GM18508 (cell line): ENCODE results near the gene RAI1.

Experiments
- ATAC-seq: cut with Tn5 transposase; IDR thresholded peaks from one replicate; pipeline ENCODE4 v1.9.1; 2021; ENCODE audit warnings: moderate number of reproducible peaks; ENCODE audit not compliant: insufficient read depth, unreplicated experiment

RAI1 gene

DNA sequence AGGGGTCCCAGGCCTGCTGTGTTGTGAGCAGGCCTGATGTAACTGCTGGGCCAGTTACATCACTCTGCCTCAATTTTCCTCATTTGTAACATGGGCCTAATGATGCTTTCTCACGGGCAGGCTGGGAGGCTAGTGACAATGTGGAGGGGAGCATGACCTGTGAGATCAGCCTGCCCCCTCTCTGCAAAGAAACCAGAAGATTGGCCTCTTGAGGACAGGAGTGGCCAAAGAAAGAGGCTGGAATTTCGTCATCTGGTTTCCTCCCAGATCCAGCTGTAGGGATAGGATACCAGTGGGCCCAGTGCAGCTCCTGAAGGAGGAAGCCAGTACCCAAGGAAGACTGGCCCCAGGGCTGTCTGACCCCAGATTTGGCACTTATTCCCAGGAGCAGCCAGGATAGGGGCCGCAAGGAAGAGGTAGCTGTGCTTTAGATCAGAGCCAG, 156.1 kb downstream of the RAI1 start:
- no peak for ATAC-seq

DNA sequence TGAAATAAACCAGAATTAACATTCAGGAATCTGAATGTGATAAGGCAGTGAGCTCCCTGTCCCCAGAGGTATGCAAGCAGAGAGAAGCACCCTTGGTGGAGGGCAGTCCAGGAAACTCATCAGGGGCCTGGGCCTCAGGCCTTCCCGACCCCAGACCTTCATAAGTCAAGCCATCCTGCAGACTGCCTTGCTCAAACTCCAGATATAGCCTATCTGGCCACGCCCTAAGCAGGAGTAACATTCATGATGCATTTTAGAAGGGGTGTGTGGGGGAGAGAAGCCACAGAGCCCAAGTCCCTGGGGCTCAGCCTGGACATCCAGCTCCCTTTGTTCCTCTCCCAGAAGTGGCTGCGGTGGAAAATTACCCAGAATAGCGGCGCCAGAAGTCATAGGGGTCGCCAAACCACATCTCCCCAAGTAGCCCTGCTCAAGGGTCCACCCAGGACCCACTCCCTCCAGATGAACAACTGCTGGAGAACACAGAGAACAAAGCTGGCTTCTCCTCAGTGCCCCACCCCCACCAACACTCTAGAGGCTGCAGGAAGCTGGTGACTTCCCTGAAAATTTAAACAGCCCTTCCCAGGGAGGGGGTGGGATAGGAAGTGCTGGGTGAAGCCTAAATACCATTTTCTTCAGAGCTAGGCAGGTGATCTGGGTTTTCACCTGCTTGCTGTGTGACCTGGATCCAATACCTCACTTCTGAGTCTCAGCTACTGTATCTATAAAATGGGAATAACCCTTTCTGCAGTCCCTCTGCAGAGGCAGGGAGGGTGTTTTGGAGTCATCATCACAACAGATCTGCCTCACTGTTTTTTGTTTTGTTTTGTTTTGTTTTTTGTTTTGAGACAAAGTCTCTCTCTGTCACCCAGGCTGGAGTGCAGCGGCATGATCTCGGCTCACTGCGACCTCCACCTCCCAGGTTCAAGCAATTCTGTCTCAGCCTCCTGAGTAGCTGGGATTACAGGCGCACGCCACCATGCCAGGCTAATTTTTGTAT, 157.0 kb downstream of the RAI1 start:
- no peak for ATAC-seq

DNA sequence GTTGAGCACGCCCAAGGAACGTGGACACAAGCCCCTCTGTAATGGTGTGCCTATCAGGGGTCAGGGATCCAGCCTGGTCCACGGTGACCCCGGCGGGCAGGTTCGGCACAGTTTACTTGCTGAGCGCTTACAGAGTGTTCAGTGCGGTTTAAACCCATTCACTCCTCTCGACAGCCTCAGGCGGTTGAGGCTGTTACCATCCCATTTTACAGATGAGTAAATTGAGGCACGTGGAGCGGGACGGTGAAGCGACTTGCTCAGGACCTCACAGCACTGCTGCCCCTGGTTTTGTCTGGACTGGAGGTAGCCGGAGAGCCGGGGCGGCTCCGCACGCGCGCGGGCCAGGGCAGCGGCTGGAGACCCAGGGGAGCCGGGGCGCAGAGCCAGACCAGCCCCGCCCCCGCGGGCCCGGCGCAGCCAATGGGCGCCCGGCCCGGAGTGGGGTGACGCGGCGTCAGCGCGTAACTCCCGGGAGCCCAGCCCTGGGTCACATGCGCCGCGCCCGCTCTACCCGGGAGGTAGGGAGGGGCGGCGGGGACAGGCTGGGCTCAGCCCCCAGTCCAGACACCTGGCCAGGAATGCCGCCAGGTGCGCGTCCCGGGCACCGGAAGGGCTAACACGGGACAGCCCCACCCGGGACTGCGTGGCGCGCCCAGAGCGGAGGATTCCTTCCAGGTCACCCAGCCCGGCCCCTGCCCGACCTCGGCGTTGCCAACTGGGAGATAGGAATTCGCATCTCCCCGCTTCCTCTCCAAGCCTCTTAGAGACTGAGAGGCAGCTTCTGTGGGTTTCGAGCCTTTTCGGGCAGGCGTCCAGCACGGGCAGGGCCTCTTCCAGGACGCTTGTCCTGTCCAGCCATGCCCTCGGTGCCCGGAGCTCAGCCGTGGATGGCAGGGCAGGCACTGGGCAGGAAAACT, 158.8 kb downstream of the RAI1 start:
- ATAC-seq, result no peak

DNA sequence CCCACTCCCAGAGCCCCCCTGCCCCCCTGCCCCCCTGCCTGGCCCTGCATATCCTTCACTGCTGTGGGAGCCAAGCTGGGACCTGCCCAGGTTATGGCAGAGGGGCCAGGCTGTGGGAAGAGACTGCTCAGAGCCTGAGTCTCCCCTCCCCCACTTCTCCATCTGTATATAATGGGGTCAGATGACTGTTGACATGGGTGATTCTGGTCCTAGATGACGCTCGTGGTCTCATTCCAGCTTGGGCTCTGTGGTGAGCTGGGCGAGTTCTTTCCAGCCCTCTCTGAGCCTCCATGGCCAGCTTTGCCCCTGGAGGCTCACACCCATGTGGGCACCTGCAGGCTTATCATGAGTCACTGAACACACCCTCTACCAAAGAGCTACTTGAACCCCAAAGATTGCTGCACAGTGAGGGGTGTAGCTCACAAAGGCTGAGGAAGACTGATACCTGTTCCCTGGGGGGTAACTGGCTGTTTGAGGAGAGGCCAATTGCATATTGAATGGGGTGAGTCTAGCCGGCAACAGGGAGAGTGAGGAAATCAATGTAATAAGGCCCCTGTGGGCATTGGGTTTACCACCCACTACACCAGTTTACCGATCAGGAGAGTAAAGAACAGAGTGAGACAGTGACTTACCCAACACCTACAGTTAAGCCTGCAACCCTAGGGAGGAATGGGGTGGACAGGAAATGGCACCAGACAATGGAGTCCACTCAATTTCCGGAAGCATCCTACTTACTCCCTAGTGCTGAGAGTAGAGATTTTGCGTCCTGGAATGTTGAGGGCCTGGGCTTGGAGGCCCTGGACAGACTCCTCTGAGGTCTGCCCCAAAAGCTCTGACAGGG, 159.7 kb downstream of the RAI1 start:
- no peak for ATAC-seq

DNA sequence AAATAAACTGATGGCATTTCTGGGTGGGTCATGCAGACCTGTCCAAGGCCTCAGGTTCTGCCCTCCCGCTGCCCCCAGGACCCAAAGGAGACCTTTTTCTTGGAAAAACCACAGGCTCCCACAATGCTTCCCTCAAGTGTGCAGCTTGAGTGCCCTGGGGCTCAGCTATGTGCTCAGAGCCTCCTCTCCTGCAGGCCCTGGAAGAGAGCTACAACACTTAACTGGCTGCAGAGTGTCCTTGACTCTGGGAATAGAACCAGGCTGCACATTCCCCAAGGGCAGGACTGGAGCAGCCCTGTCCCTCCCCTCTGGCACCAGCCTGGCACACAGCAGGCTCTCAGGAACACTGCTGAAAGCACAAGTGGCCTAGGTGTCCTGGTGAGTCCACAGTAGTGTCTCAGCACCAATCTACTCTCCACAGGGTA, 160.4 kb downstream of the RAI1 start:
- ATAC-seq, result no peak

DNA sequence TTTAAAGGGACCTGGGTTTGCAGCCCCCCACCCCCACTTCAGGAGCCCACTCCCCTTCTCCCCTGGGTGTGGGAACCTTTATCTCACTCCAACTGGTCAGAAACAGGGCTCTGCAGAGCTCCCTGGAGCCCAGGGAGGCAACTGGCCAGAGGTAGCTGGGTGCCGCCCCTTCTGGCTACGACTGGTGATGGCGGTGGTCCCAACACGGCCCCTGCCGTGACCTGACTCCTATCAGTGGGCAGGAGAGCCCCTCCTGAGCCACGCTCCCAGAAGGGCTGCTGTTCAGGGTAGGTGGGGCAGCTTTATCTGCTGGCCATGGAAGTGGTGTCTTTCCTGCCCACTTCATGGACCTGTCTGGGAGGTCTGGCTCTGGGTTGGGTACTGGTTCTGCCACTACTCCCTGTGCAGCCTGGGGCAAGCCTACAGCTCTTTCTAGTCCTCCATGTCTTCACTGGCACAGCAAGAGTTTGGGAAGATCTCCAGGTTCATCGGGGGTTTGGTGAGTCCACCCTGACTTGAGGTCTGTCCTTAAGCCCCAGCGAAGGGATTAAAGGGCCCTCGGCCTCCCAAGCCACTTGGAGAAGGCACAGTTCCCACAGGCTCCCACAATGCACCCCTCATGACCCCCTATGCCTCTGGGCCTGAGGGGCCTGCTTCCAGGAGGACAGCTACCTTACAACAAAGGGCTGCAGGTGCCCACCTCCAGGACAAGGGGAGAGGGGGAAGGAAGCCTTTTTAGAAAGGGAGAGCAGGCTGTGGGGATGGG, 161.0 kb downstream of the RAI1 start:
- ATAC-seq, result no peak

DNA sequence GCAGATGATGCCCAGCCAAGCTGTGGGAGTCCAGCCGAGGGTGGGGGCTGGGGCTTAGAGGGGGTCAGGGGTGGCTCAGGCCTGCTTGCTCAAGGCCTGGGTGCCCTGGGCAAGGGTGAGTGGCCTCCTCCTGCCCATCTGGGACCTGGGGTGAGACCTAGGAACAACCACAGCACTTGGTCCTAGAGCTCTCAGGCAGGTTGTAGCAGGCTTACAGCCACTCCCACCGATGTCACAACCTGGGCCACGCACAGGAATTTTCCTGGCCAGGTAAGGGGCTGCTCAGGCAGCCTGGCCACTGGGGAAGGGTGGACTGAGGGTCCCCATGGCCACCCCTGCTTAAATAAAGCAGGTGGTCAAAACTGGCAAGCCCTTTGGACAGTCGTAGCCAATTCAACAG, 161.8 kb downstream of the RAI1 start:
- no peak for ATAC-seq

DNA sequence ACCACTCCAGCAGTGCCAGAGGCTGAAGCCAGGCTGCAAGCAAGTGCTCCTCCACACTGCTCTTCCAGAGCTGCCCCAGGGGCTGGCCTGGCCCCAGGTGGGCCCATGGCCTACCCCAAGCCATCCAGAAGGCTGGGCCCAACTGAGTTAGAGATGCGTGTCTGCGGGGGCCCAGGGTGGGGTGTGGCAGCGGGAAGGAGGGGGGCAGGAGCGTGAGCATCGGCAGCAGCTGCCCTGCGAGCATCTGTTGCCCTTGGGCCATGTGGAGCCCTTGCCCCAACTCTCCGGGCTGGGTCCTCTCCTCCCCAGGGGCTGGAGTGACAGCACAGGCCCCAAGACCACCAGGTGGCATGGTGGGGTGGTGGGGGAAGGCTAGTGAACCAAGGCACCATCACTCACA, 162.8 kb downstream of the RAI1 start:
- no peak for ATAC-seq

DNA sequence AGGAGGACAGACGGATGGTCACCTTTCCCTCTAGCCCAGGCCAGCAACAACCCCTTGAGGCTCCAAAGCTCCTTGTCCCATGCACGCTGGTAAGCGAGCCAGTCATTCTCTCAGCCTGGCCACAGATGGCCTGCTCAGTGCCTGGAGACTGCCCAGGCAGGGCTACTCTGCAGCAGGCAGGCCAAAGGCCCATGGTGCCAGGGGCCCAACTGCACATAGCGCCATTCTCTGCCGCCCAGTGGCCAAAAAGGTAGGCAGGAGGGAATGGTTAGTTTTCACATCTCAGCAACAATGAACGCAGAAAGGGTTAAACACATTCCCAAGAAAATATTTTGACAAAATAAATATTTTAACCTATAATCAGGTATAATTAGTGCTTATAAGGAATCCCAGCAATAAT, 163.2 kb downstream of the RAI1 start:
- ATAC-seq, result no peak

DNA sequence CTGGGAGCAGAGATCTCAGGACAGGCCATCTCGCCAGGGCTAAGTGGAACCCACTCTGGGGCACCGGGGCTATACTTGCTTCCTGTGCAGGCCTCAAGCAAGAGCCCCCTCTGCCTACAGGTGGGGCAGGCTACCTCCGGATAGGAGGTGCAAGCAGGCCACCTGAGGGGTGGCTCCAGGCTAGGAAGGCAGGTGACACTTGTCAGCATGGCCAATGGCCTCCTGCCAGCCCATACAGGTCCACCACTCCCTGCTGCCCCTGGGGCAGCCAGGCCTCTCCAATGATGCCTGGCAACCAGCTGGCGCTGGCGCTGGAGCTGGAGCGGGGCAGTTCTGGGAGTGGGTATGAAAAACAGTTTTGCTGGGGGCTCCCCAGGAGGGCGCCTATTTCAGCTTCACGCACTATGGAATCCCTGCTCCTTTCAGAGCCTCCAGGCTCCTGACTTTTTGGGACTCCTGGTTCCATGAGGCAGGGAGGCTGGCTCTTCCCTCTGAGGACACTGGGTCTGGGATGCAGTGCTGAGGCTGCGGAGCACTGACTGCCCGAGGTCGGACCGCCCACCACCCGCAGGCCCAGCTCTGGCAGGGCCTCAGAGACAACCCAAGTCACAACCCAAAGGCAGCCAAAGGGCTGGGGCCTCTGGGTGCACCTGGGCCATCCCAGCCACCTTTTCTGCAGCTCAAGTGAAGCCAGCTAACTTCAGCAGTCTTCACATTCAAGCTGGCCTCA, 164.0 kb downstream of the RAI1 start:
- no peak for ATAC-seq

DNA sequence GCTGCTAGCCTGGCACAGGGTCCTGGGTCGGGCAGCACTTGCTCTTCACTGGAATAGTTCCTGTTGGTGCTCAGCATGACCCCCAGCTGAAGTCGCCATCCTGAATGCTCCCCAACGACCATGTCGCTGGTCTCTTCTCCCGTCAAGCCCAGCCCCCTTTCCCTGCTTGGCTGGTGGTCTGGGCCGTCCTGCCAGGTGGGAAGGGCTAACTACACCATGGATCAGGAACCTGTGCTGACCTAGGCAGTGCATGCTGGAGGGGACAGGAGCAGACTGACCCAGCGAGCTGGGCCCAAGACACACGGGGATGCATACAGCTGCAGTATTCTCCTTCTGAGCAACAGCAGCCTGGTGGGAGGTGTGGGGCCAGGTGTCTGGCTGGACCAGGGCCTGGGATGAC, 164.7 kb downstream of the RAI1 start:
- ATAC-seq, result no peak

DNA sequence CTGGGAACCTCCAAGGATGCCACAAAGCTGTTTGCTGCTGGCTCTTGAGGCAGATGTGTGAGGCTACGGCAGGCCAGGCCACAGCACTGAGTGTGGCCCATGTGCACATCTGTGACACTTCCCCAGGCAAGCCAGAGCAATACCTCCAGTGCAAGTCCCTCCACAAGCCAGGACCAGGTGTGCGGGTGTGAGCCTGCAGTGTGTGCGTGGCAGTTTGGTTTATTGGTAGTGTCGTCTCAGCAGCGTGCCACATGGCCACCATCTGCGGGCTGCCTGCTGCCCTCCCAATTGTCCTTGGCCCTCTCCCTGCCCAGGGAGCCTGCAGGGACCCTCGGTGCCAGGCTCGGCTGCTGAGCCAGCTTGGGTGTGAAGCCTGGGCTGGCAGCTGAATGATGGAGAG, 165.4 kb downstream of the RAI1 start:
- no peak for ATAC-seq

DNA sequence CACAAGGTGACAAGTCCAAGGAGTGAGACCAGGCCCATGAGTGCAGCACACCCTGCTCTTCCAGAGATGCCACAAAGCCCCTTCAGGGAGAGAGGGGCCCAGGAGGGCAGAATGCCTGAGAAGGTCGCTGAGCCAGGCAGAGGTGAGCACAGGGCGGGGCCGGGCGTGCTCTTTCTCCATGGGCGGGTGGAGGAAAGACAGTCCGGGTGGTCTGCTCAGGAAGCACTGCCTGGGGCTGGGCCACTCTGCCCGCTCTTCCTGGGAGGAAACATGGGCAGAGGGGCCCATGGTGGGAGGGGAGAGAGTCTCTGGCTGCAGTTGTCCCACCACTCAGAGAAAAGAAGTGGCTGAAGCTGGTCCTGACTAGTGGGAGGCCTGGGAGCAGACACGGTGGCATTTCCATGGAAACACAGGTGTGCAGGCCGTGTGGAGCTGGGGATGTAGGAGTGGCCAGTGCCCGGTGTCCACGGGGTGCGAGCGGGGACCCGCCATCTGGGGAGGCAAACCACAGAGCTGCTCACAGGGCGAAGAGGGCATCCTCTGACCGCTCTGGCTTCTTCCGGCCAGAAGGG, 165.9 kb downstream of the RAI1 start:
- ATAC-seq, result no peak

DNA sequence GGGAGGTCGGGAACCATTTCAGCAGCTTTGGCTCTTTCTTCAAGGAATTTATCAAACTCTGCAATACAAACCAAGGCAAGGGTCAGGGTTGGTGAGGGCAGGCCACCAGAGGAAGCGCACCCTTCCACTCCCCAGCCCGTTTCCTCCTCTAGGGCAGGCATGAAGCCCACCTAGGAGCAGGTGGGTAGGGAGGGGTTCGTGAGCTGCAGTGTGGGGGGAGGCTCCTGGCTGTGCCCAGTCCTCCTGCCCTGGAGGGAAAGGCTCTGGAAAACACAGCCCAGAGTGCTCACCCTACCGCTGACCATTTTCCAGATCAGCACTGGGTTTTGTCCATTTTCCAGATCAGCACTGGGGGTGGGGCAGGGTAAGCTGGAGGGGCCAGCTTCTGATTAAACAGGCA, 166.5 kb downstream of the RAI1 start:
- ATAC-seq, result no peak

DNA sequence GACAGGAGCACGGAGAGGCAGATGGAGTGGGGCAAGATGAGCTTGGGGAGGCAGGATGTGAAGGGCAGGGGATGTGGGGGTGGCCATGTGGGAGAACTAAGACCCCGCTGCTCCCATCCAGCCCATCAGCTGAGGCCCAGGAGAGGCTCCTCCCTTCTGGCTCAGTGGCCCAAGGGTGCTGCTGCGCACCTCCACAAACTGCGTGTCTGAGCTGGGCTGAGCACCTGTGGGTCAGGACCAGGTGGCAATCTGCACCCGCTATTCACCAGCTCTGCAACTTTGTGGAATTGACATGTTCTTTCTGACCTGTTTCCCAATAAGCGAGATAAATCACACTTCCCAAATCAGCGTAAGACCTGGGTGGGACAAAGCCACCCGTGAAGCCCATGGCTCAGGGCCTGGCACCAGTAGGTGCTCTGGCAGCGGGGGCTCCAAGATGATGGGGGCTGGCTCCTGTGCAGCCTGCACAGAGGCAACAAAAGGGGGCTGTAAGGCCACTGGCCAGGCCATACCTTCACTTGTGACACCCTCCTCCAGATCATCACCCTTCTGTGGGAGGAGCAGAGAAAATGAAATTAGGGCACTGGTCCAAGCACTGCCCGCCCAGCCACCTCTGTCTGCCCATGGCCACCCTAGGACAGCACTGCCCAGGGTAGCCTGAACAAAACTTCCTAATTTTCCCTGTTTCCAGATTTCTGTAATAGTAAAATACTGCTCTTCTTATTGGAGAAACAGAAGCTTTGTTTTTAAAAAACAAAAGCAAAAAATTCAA, 167.2 kb downstream of the RAI1 start:
- ATAC-seq, result no peak

DNA sequence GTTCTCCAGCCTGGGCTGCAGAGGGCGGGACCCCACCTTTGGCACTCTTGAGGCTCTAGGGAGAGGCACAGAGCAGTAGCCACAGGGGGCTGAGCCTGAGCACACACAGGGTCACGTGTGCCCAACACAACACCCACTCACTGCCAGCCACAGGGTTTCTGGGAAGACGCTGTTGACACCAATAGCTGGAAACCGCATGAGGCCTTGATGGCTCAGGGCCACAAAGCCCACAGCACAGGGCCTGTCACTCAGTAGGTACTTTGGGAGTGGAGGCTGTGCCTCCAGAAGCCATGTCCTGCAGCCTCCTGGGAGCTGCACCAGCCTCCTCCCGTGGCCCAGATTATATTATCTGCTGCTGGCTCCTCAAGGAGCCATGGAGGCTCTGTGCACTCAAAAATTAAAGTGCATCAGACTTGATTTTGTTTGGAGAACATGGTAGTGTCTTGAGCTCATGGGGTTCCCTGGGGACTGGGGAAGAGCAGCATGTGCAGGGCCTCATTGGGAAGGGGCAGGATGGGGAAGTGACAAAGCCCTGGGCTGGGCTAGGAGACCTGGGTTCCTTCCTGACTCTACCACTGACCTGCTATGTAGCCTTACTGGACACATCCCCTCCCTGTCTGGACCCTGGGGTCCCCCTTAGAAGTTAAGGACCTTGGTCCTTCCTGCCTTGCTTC, 168.0 kb downstream of the RAI1 start:
- ATAC-seq, result no peak

DNA sequence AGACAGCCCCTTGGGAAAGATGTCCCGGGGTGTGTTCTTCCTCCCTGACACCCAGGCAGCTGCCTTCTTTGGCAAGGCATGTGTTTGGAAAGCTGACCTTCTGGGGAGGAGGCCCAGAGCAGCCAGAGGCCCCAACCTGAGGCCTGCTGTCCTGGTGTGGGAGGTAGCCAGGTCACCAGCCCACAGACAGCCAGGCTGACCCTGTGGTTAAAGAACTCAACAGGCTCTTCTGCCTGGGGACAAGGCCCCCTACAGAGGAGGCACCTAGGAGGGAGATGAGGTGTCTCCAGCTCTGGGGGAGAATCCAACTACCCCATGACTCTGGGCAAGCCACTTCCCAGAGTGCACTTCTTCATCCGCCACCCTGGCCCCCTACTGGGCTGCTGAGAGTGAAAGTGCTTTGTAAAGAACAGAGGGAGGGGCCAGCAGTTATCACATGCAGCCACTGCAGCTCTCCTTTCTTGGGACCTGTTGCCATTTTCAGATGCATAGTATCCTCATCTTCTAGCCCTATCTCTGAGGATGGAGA, 168.7 kb downstream of the RAI1 start:
- no peak for ATAC-seq
